ENCODE results near the gene RAB27B.

Gene RAB27B

DNA sequence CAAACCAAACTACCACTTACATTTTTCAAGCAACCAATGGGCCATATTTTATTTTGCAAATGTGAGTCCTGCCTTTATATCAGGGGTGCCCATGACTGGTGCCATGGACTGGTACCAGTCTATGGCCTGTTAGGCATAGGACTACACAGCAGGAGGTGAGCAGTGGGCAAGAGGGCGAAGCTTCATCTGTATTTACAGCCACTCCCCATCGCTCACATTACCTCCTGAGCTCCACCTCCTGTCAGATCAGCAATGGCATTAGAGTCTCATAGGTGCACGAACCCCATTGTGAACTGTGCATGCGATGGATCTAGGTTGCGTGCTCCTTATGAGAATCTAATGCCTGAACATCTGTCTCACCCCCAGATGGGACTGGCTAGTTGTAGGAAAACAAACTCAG lies 77.4 kb downstream of the RAB27B start:
- Histone ChIP-seq H3K4me1 (ENCODE audit: control insufficient read depth, insufficient read depth, low read length) (no peaks in the 10 kb centered on the region), H3K4me3 (ENCODE audit: low read depth, low read length) (no peak overlapping the region), H3K27ac (ENCODE audit: extremely low read depth, low read depth, low read length) (no peak overlapping the region), H3K9me3 (ENCODE audit: control insufficient read depth, insufficient read depth, low read depth, low read length) (no peaks in the 10 kb centered on the region), H3K36me3 (ENCODE audit: control insufficient read depth in 2 of 2, insufficient read depth in 1 of 2, low read length in 2 of 2) (no peaks in the 10 kb centered on the region)
- TF ChIP-seq ZNF610 (tag by site-specific recombination; IDR thresholded peaks at IDR 0.05; ENCODE audit: borderline replicate concordance) (peak; percentile 98), HOXA7 (CRISPR knock-in tag; IDR thresholded peaks at IDR 0.05; ENCODE audit: borderline replicate concordance) (no peak)
- CTCF ChIA-PET, result no interaction called here
- POLR2A ChIA-PET, result interaction anchor here (1.1 kb wide), 1 partner anchor 22 kb away, joined by 6 read pairs; no protein-coding TSS in a partner anchor

DNA sequence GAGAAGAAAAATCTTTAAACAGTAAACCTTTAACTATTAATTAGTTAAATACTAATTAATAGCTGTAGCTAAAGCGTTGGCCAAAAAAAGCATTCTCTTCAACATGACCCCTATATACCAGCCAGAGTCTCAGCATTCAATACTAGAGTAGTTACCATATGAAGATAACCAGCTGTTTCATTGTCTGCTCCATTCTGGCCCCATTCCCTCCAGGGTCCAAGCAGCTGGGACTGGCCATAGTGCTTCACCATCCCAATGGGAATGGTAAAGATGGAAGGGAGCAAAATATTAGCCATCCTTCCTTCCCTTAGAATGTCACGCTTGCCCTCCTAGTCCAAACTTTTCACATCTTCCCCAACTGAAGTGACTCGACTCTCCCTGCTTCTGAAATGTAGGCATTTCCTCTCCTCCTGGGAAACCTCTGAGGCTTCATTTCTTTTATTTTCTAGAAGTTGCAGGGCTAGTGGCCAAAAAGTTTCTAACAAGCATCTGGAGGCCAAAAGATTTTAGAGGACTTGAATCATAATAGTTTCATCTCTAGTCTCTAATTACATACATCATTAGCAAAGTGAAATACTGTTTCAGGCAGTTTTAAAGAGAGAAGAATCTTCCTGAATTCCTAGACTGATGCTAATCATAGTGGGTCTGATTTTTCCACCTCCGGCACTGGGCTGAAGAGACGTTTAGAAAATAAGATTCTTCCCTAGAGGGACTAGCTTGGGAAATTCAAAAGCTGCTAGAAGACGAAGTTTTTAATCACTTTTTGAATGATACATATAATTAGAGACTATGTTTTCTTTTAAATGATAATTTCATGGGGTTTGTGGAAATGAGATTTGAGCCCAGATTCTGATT lies 78.3 kb downstream of the RAB27B start:
- ChIA-PET POLR2A (no interaction called here), CTCF (interaction anchor here (0.7 kb wide), 1 partner anchor 13 kb away, joined by 3 read pairs; no protein-coding TSS in a partner anchor)
- TF ChIP-seq ZSCAN30 (tag by site-specific recombination; IDR thresholded peaks at IDR 0.05) (no peak), ZNF792 (tag by site-specific recombination; IDR thresholded peaks at IDR 0.05) (no peak), ZNF707 (tag by site-specific recombination; IDR thresholded peaks at IDR 0.05) (no peak), ZNF629 (tag by site-specific recombination; IDR thresholded peaks at IDR 0.05) (no peak), ZNF571 (tag by site-specific recombination; IDR thresholded peaks at IDR 0.05) (no peak), KLF10 (tag by site-specific recombination; IDR thresholded peaks at IDR 0.05) (no peak), ZNF561 (tag by site-specific recombination; IDR thresholded peaks at IDR 0.05; ENCODE audit: borderline replicate concordance) (no peak), ZNF701 (tag by site-specific recombination; IDR thresholded peaks at IDR 0.05) (no peak), ZXDB (tag by site-specific recombination; IDR thresholded peaks at IDR 0.05) (no peak), ZNF248 (tag by site-specific recombination; IDR thresholded peaks at IDR 0.05) (no peak), KLF16 (tag by site-specific recombination; IDR thresholded peaks at IDR 0.05) (no peak)
- TF ChIP-seq, protein P1, sequence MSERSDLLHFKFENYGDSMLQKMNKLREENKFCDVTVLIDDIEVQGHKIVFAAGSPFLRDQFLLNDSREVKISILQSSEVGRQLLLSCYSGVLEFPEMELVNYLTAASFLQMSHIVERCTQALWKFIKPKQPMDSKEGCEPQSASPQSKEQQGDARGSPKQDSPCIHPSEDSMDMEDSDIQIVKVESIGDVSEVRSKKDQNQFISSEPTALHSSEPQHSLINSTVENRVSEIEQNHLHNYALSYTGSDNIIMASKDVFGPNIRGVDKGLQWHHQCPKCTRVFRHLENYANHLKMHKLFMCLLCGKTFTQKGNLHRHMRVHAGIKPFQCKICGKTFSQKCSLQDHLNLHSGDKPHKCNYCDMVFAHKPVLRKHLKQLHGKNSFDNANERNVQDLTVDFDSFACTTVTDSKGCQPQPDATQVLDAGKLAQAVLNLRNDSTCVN (tag by site-specific recombination; optimal IDR thresholded peaks at IDR 0.05), result no peak
- H3K36me3 ChIP-seq (ENCODE audit: control insufficient read depth in 2 of 2, insufficient read depth in 1 of 2, low read length in 2 of 2), result no peaks in the 10 kb centered on the region
- H3K4me3 ChIP-seq (ENCODE audit: low read depth, low read length), result no peak overlapping the region
- no peak overlapping the region for H3K27ac ChIP-seq (ENCODE audit: extremely low read depth, low read depth, low read length)
- H3K9me3 ChIP-seq (ENCODE audit: control insufficient read depth, insufficient read depth, low read depth, low read length), result no peaks in the 10 kb centered on the region
- no peaks in the 10 kb centered on the region for H3K4me1 ChIP-seq (ENCODE audit: control insufficient read depth, insufficient read depth, low read length)

DNA sequence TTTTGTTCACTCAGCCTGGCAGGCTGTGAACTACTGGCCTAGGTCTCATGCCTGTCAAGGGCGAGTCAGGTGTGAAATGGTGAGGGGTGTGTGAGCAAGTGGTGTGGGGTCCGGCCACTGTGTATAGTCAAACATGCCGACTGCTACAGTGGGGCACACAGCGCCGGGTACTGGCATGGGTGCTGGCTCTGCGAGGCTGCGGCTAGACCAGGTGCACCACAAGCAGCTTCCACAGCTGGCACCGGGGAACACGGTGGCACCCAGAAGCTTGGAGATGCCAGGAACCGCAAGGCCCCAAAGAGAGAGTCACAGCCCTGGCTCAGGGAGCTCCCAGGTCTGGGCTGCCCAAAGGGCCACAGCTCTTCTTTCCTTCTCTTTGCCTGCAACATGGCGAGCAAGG lies 81.3 kb downstream of the RAB27B start:
- Histone ChIP-seq H3K4me3 (ENCODE audit: low read depth, low read length) (no peak overlapping the region), H3K27ac (ENCODE audit: extremely low read depth, low read depth, low read length) (no peak overlapping the region), H3K9me3 (ENCODE audit: control insufficient read depth, insufficient read depth, low read depth, low read length) (no peaks in the 10 kb centered on the region), H3K36me3 (ENCODE audit: control insufficient read depth in 2 of 2, insufficient read depth in 1 of 2, low read length in 2 of 2) (no peaks in the 10 kb centered on the region), H3K4me1 (ENCODE audit: control insufficient read depth, insufficient read depth, low read length) (no peaks in the 10 kb centered on the region)
- TF ChIP-seq ZNF544 (tag by site-specific recombination; IDR thresholded peaks at IDR 0.05) (no peak), ZNF2 (tag by site-specific recombination; IDR thresholded peaks at IDR 0.05) (no peak), TRIM28 (IDR thresholded peaks at IDR 0.05; ENCODE audit: borderline replicate concordance, low read length) (no peak)
- POLR2A ChIA-PET, result no interaction called here
- CTCF ChIA-PET, result no interaction called here

DNA sequence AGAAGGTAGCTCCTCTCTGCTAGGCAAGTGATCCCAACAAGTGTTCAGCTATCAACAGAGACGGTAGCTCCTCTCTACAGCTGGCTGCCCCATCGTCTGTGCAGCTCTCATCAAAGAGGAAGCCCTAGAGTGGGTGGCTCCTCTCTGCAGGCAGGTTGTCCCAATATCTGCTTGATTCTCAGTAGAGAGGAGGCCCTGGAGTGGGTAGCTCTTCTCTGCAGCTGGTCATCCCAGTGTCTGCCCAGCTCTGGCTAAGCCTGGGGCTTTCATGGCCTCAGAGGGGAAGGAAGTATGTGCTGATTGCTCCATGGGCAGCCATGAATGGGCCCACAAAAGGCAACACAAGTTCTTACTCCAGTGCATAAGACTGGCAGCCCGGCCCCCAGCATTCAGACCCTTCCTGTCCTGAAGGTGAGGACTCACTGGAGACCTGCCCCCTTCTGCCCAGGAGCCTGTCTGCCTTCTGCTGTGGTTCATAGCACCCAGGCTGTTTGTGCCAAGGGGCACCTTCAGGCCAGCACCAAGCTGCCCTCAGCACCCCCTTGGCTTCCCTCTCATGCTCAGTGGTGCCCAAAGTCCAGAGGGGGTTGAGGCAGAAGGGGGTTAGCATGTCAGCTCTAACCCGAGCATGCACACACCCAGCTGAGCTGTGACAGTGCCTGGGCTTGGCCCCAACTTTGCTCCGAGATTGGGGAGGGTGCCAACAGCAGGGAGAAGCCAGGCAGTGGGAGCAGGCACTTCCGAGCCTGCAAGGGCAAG lies 82.1 kb downstream of the RAB27B start:
- Histone ChIP-seq H3K4me3 (ENCODE audit: low read depth, low read length) (no peak overlapping the region), H3K4me1 (ENCODE audit: control insufficient read depth, insufficient read depth, low read length) (no peaks in the 10 kb centered on the region), H3K9me3 (ENCODE audit: control insufficient read depth, insufficient read depth, low read depth, low read length) (no peaks in the 10 kb centered on the region), H3K27ac (ENCODE audit: extremely low read depth, low read depth, low read length) (no peak overlapping the region), H3K36me3 (ENCODE audit: control insufficient read depth in 2 of 2, insufficient read depth in 1 of 2, low read length in 2 of 2) (no peaks in the 10 kb centered on the region)
- ChIA-PET CTCF (no interaction called here), POLR2A (no interaction called here)
- TF ChIP-seq ZBTB1 (tag by site-specific recombination; IDR thresholded peaks at IDR 0.05) (no peak), ZEB2 (tag by site-specific recombination; IDR thresholded peaks at IDR 0.05) (no peak), ZNF76 (tag by site-specific recombination; IDR thresholded peaks at IDR 0.05; ENCODE audit: borderline replicate concordance, low read depth) (no peak), ZSCAN16 (tag by site-specific recombination; IDR thresholded peaks at IDR 0.05) (no peak), GLI2 (tag by site-specific recombination; IDR thresholded peaks at IDR 0.05; ENCODE audit: borderline replicate concordance, low read depth) (no peak)
- TF ChIP-seq, protein P2, sequence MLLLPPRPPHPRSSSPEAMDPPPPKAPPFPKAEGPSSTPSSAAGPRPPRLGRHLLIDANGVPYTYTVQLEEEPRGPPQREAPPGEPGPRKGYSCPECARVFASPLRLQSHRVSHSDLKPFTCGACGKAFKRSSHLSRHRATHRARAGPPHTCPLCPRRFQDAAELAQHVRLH (tag by site-specific recombination; IDR thresholded peaks at IDR 0.05), result no peak
- TF ChIP-seq, protein P3, sequence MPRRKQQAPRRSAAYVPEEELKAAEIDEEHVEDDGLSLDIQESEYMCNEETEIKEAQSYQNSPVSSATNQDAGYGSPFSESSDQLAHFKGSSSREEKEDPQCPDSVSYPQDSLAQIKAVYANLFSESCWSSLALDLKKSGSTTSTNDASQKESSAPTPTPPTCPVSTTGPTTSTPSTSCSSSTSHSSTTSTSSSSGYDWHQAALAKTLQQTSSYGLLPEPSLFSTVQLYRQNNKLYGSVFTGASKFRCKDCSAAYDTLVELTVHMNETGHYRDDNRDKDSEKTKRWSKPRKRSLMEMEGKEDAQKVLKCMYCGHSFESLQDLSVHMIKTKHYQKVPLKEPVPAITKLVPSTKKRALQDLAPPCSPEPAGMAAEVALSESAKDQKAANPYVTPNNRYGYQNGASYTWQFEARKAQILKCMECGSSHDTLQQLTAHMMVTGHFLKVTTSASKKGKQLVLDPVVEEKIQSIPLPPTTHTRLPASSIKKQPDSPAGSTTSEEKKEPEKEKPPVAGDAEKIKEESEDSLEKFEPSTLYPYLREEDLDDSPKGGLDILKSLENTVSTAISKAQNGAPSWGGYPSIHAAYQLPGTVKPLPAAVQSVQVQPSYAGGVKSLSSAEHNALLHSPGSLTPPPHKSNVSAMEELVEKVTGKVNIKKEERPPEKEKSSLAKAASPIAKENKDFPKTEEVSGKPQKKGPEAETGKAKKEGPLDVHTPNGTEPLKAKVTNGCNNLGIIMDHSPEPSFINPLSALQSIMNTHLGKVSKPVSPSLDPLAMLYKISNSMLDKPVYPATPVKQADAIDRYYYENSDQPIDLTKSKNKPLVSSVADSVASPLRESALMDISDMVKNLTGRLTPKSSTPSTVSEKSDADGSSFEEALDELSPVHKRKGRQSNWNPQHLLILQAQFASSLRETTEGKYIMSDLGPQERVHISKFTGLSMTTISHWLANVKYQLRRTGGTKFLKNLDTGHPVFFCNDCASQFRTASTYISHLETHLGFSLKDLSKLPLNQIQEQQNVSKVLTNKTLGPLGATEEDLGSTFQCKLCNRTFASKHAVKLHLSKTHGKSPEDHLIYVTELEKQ (tag by site-specific recombination; IDR thresholded peaks at IDR 0.05; ENCODE audit: borderline replicate concordance), result no peak

All from HEK293 (cell line).